IMR-90 (cell line): ENCODE results near the gene ZNF175. TPM values are rescaled to one million over a fixed set of nuclear protein-coding genes. Genes with fewer than 3 reads are reported as not detected.

Source experiments
- ATAC-seq: fragments of 200-7000 bp; cut with Tn5 transposase; 2 replicates; pipeline ENCODE4 v1.9.1; 2020; ENCODE audit warnings: low read depth, mild to moderate bottlenecking, moderate library complexity
- BruUV-seq: library from RNA; stranded (reverse); fragments of 400-500 nt; replicated peaks from 2 replicates; lab custom pipeline; 2021; lab: Mats Ljungman, UMichigan
- CTCF ChIA-PET: fragments of 300-600 bp; formaldehyde crosslinking; extraction: SDS; loops from one replicate; lab custom pipeline; 2021; ENCODE audit warnings: antibody characterized with exemption; lab: Yijun Ruan, JAX
- POLR2A ChIA-PET: fragments of 300-600 bp; sonication (Branson Sonifier 250); formaldehyde crosslinking; loops from one replicate; lab custom pipeline; 2022; ENCODE audit warnings: antibody characterized with exemption; ENCODE audit not compliant: unreplicated experiment; lab: Charles Lee
- DNase-seq: peaks from one replicate; pipeline ENCODE4 v3.0.0; 2013
- H2AFZ ChIP-seq: replicated peaks from 2 replicates; pipeline ENCODE3; 2013; ENCODE audit warnings: low read length, mild to moderate bottlenecking; ENCODE audit not compliant: poor library complexity
- H2AK5ac ChIP-seq: 2 replicates; pipeline ENCODE4 v1.6.1; 2013; ENCODE audit warnings: low read depth, low read length, inconsistent platforms
- H2AK9ac ChIP-seq: replicated peaks from 2 replicates; pipeline ENCODE3; 2013; ENCODE audit warnings: mild to moderate bottlenecking, low read depth, low read length, moderate library complexity; ENCODE audit not compliant: poor library complexity
- H2BK120ac ChIP-seq: 2 replicates; pipeline ENCODE4 v1.6.1; 2013; ENCODE audit warnings: low read depth, low read length, inconsistent platforms
- H2BK15ac ChIP-seq: 3 replicates; pipeline ENCODE4 v1.6.1; 2013; ENCODE audit warnings: low read depth, low read length, inconsistent platforms
- H2BK20ac ChIP-seq: 2 replicates; pipeline ENCODE4 v1.6.1; 2013; ENCODE audit warnings: low read depth, mild to moderate bottlenecking, inconsistent platforms, low read length, moderate library complexity
- H2BK5ac ChIP-seq: 2 replicates; pipeline ENCODE4 v1.6.1; 2013; ENCODE audit warnings: mild to moderate bottlenecking, low read depth, low read length, inconsistent platforms; ENCODE audit not compliant: poor library complexity, severe bottlenecking
- H3K14ac ChIP-seq: replicated peaks from 2 replicates; pipeline ENCODE4 v1.6.1; 2013; ENCODE audit warnings: low read depth, low read length, inconsistent platforms
- H3K18ac ChIP-seq: 2 replicates; pipeline ENCODE4 v1.6.1; 2013; ENCODE audit warnings: low read depth, low read length, control low read depth
- H3K23ac ChIP-seq: 2 replicates; pipeline ENCODE4 v1.6.1; 2013; ENCODE audit warnings: low read depth, low read length, inconsistent platforms
- H3K27ac ChIP-seq: 2 replicates; pipeline ENCODE4 v1.5.1; 2013; ENCODE audit warnings: mild to moderate bottlenecking, control low read depth, low read length; ENCODE audit not compliant: insufficient read depth
- H3K27me3 ChIP-seq: 2 replicates; pipeline ENCODE4 v1.6.1; 2013; ENCODE audit warnings: low read length; ENCODE audit not compliant: control insufficient read depth, insufficient read depth
- H3K36me3 ChIP-seq: 2 replicates; pipeline ENCODE4 v1.6.1; 2013; ENCODE audit warnings: low read length, mixed read lengths; ENCODE audit not compliant: control insufficient read depth, insufficient read depth
- H3K4ac ChIP-seq: 2 replicates; pipeline ENCODE4 v1.6.1; 2013; ENCODE audit warnings: low read depth, low read length, inconsistent platforms
- H3K4me1 ChIP-seq: 2 replicates; pipeline ENCODE4 v1.6.1; 2013; ENCODE audit warnings: low read length, mixed read lengths; ENCODE audit not compliant: control insufficient read depth, insufficient read depth
- H3K4me2 ChIP-seq: 2 replicates; pipeline ENCODE4 v1.6.1; 2013; ENCODE audit warnings: low read depth, mild to moderate bottlenecking, control low read depth, low read length, moderate library complexity
- H3K4me3 ChIP-seq: 2 replicates; pipeline ENCODE4 v1.5.1; 2013; ENCODE audit warnings: low read depth, mild to moderate bottlenecking, control low read depth, low read length, moderate library complexity; ENCODE audit not compliant: insufficient read depth
- H3K56ac ChIP-seq: 2 replicates; pipeline ENCODE4 v1.6.1; 2013; ENCODE audit warnings: low read length, inconsistent platforms; ENCODE audit not compliant: insufficient read depth; ENCODE audit errors: extremely low read depth
- H3K79me1 ChIP-seq, 2 experiments: 2 replicates each; pipeline ENCODE4 v1.6.1; 2013; ENCODE audit warnings: low read length in 2 of 2, inconsistent platforms in 1 of 2, low read depth in 1 of 2
- H3K9ac ChIP-seq: 2 replicates; pipeline ENCODE4 v1.6.1; 2013; ENCODE audit warnings: low read depth, low read length, control low read depth
- H3K9me1 ChIP-seq: 2 replicates; pipeline ENCODE4 v1.6.1; 2013; ENCODE audit warnings: low read length, inconsistent platforms; ENCODE audit not compliant: insufficient read depth
- H3K9me3 ChIP-seq: 2 replicates; pipeline ENCODE4 v1.6.1; 2013; ENCODE audit warnings: low read length; ENCODE audit not compliant: control insufficient read depth, insufficient read depth
- H4K20me1 ChIP-seq: 2 replicates; pipeline ENCODE4 v1.6.1; 2013; ENCODE audit warnings: low read length, inconsistent platforms; ENCODE audit not compliant: insufficient read depth
- H4K5ac ChIP-seq: 2 replicates; pipeline ENCODE4 v1.6.1; 2013; ENCODE audit warnings: mild to moderate bottlenecking, low read depth, low read length, control low read depth
- H4K8ac ChIP-seq, 2 experiments: 2 replicates each; pipeline ENCODE4 v1.6.1; 2013; ENCODE audit warnings: low read depth in 2 of 2, low read length in 2 of 2, control low read depth in 1 of 2, inconsistent platforms in 1 of 2
- H4K91ac ChIP-seq: 2 replicates; pipeline ENCODE4 v1.6.1; 2013; ENCODE audit warnings: low read depth, low read length, inconsistent platforms; ENCODE audit not compliant: insufficient read depth
- CHD1 ChIP-seq: IDR thresholded peaks from 2 replicates; pipeline ENCODE4 v1.6.1; 2012; ENCODE audit warnings: low read depth, low read length, improper control_type of control experiment
- FOS ChIP-seq: fragments of 150-350 bp; IDR thresholded peaks from 2 replicates; pipeline ENCODE4 v1.6.1; 2016; ENCODE audit warnings: low read depth, low read length
- MXI1 ChIP-seq: IDR thresholded peaks from 2 replicates; pipeline ENCODE4 v1.6.1; 2012; ENCODE audit warnings: low read depth, mild to moderate bottlenecking, low read length, moderate library complexity, borderline replicate concordance
- POLR2A ChIP-seq: IDR thresholded peaks from 2 replicates; pipeline ENCODE4 v1.6.1; 2012; ENCODE audit warnings: mild to moderate bottlenecking, low read depth, low read length
- RAD21 ChIP-seq: IDR thresholded peaks from 2 replicates; pipeline ENCODE4 v1.6.1; 2012; ENCODE audit warnings: low read length, improper control_type of control experiment
- RCOR1 ChIP-seq: IDR thresholded peaks from 2 replicates; pipeline ENCODE4 v1.6.1; 2012; ENCODE audit warnings: mild to moderate bottlenecking, low read length, improper control_type of control experiment; ENCODE audit not compliant: insufficient replicate concordance
- WGBS, 2 experiments: methylation state at CpG; one replicate each; pipeline versions ENCODE4 v1.1.5 to v1.1.7; 2013; ENCODE audit warnings: missing lambda C conversion rate in 2 of 2; ENCODE audit not compliant: insufficient read length in 1 of 2; ENCODE audit errors: extremely low coverage in 2 of 2; 5-methylcytosine and 5-hydroxymethylcytosine counted together
- dilution Hi-C: fragments of 300-500 bp; cut with HindIII; formaldehyde crosslinking; loops from one replicate; pipeline ENCODE4 v1.14.3; 2018; ENCODE audit warnings: low sequenced_read_pairs; ENCODE audit not compliant: unreplicated experiment
- in situ Hi-C: fragments of 300-500 bp; cut with MboI; formaldehyde crosslinking; loops from 3 replicates; pipeline ENCODE4 v1.14.3; 2019; ENCODE audit warnings: low sequenced_read_pairs, inconsistent platforms, mixed read lengths
- intact Hi-C: fragments of 100-400 bp; cut with micrococcal nuclease; formaldehyde crosslinking; loops from 2 replicates; pipeline ENCODE4 v1.10.0; 2022
- polyA plus RNA-seq, 3 experiments: library from polyadenylated mRNA; depleted of rRNA; stranded (reverse); fragments of >200 nt; gene quantifications; 2 replicates each; pipeline ENCODE4 v1.2.3, GENCODE V29; 2012; ENCODE audit warnings: low replicate concordance in 1 of 3
- total RNA-seq: library from RNA; depleted of rRNA; stranded (reverse); fragments of >200 nt; gene quantifications from 2 replicates; pipeline ENCODE4 v1.2.3, GENCODE V29; 2012

Gene ZNF175
- total and polyA plus RNA-seq, 2 of the 4 experiments (the other 2 are of a cell fraction), result 3.6 to 8.4 TPM

- no CpG with 5 or more reads among the region's 2 CpGs for WGBS, 2 experiments
- intact Hi-C loops (no loop called here), dilution Hi-C loops (no loop called here), in situ Hi-C loops (no loop called here)
- Histone ChIP-seq H2BK15ac (no peak overlapping the region), H3K4me2 (no peak overlapping the region), H4K20me1 (no peaks in the 10 kb centered on the region), H4K5ac (no peak overlapping the region), H3K18ac (no peak overlapping the region), H3K9ac (no peak overlapping the region), H3K4me1 (no peaks in the 10 kb centered on the region), H3K56ac (no peak overlapping the region), H2BK120ac (no peak overlapping the region), H2BK5ac (no peak overlapping the region), H3K9me1 (no peaks in the 10 kb centered on the region), H3K4me3 (no peak overlapping the region), H2AK9ac (no peak overlapping the region), H2AFZ (no peak overlapping the region), H3K4ac (no peak overlapping the region), H3K36me3 (no peaks in the 10 kb centered on the region), H3K27me3 (no peaks in the 10 kb centered on the region), H3K14ac (no peak overlapping the region), H3K79me1 (no peaks in the 10 kb centered on the region), H3K27ac (no peak overlapping the region), H4K91ac (no peak overlapping the region), H3K9me3 (no peaks in the 10 kb centered on the region), H4K8ac (no peak overlapping the region), H2AK5ac (no peak overlapping the region), H2BK20ac (no peak overlapping the region), H3K23ac (no peak overlapping the region)
- DNase-seq, result no peak
- no TSS peak for BruUV-seq
- ATAC-seq, result no peak
- CTCF ChIA-PET, result no interaction called here
- TF ChIP-seq RAD21 (no peak), CHD1 (no peak), MXI1 (no peak), POLR2A (no peak), RCOR1 (no peak), FOS (no peak)
- POLR2A ChIA-PET, result no interaction called here
Observed at GRCh38 chr19:51521357-51521756, 49.7 kb upstream of the ZNF175 start.
